ENCODE results near the gene AGBL4.

DNA sequence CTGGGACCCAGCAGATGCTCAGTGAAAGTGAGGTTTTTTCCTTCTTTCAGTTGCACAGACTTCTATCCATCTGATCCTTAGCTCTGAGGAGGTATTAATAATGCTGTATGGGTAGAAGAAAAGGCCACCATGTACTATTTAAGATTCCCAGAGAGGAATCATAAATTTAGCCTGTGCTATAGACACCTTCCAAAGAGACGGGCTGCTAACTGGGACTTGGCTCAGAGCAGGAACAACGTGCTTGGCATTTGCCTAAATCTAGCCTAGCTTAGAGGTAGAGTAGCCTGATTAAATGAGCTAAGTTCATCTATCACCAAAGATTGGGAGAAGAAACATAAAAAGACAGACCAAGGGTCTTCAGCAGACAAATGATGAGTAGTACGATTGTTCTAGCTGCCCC lies 1070.1 kb downstream of the AGBL4 start:
- TF ChIP-seq CTCF (IDR thresholded peaks at IDR 0.05 in 8 of 11, conservative IDR thresholded peaks at IDR 0.05 in 3 of 11) (no peak), POLR2A (IDR thresholded peaks at IDR 0.05) (no peak), POLR2AphosphoS5 (IDR thresholded peaks at IDR 0.05) (no peak)
